DOHH2 (cell line): Measurements from ENCODE around the gene HDHD2.

ENCODE experiments used
- H3F3A ChIP-seq: fragments of 200-600 bp; sonication (generic), shearing (Covaris generic); 2 replicates; pipeline ENCODE4 v1.6.0; 2016; ENCODE audit warnings: antibody characterized with exemption, mild to moderate bottlenecking; ENCODE audit not compliant: control insufficient read depth, insufficient read depth
- H3K27ac ChIP-seq: fragments of 200-600 bp; sonication (generic); 2 replicates; pipeline ENCODE4 v1.5.1; 2014; ENCODE audit warnings: low read depth, mild to moderate bottlenecking, low read length, moderate library complexity
- H3K27me3 ChIP-seq: fragments of 200-600 bp; sonication (generic); 2 replicates; pipeline ENCODE4 v1.6.1; 2014; ENCODE audit warnings: mild to moderate bottlenecking, low read length, mixed read lengths; ENCODE audit not compliant: control insufficient read depth
- H3K36me3 ChIP-seq: fragments of 200-600 bp; sonication (generic); 2 replicates; pipeline ENCODE4 v1.6.1; 2014; ENCODE audit warnings: mild to moderate bottlenecking, low read length, moderate library complexity, mixed read lengths; ENCODE audit not compliant: control insufficient read depth
- H3K4me1 ChIP-seq: fragments of 200-600 bp; sonication (generic); 2 replicates; pipeline ENCODE4 v1.6.1; 2014; ENCODE audit warnings: mild to moderate bottlenecking, low read length, mixed read lengths; ENCODE audit not compliant: control insufficient read depth
- H3K4me2 ChIP-seq: fragments of 200-600 bp; sonication (generic); 2 replicates; pipeline ENCODE4 v1.6.0; 2014; ENCODE audit warnings: mild to moderate bottlenecking, low read length, moderate library complexity
- H3K4me3 ChIP-seq: fragments of 200-600 bp; sonication (generic); 2 replicates; pipeline ENCODE4 v1.5.1; 2014; ENCODE audit warnings: mild to moderate bottlenecking, low read length, mixed read lengths
- H3K79me2 ChIP-seq: fragments of 200-600 bp; sonication (generic); 2 replicates; pipeline ENCODE4 v1.6.1; 2014; ENCODE audit warnings: mild to moderate bottlenecking, low read length, mixed read lengths; ENCODE audit not compliant: control insufficient read depth
- H3K9me2 ChIP-seq: fragments of 200-600 bp; sonication (generic); replicated peaks from 2 replicates; pipeline ENCODE4 v1.6.1; 2014; ENCODE audit warnings: mild to moderate bottlenecking, low read length, mixed read lengths; ENCODE audit not compliant: control insufficient read depth
- H3K9me3 ChIP-seq: fragments of 200-600 bp; sonication (generic); 2 replicates; pipeline ENCODE4 v1.6.1; 2014; ENCODE audit warnings: antibody characterized with exemption, low read length, mixed read lengths; ENCODE audit not compliant: control insufficient read depth, insufficient read depth
- H4K20me1 ChIP-seq: fragments of 200-600 bp; sonication (generic); 2 replicates; pipeline ENCODE4 v1.6.0; 2014; ENCODE audit warnings: low read depth, mild to moderate bottlenecking, antibody characterized with exemption, low read length, moderate library complexity; ENCODE audit not compliant: control insufficient read depth, insufficient read depth
- EZH2phosphoT487 ChIP-seq: fragments of 200-600 bp; sonication (generic); IDR thresholded peaks from 2 replicates; pipeline ENCODE4 v1.6.1; 2017; ENCODE audit warnings: borderline replicate concordance, mild to moderate bottlenecking, antibody characterized with exemption, low read length, moderate library complexity, mixed read lengths
- TF ChIP-seq, protein P1 (sequence below): fragments of 200-600 bp; sonication (generic); IDR thresholded peaks from one replicate; pipeline ENCODE4 v1.5.1; 2014; ENCODE audit warnings: antibody characterized with exemption, mild to moderate bottlenecking, low read depth, low read length; ENCODE audit not compliant: poor library complexity, severe bottlenecking

The HDHD2 gene

GRCh38 chr18:47109720-47110119 is 40.6 kb downstream of the HDHD2 start:
- no peaks in the 10 kb centered on the region for H3K4me1 ChIP-seq
- no peaks in the 10 kb centered on the region for H3K9me3 ChIP-seq
- H3K27me3 ChIP-seq, result no peaks in the 10 kb centered on the region
- H3K4me3 ChIP-seq, result no peak overlapping the region
- no peak overlapping the region for H3K27ac ChIP-seq
- peaks cover 26% of the 10 kb centered on the region for H3K36me3 ChIP-seq
- H3F3A ChIP-seq, result no peaks in the 10 kb centered on the region
- H3K79me2 ChIP-seq, result no peaks in the 10 kb centered on the region
- H3K9me2 ChIP-seq, result no peaks in the 10 kb centered on the region
- H3K4me2 ChIP-seq, result no peak overlapping the region
- H4K20me1 ChIP-seq, result no peaks in the 10 kb centered on the region
- no peak for TF ChIP-seq EZH2phosphoT487
- TF ChIP-seq, protein P1, sequence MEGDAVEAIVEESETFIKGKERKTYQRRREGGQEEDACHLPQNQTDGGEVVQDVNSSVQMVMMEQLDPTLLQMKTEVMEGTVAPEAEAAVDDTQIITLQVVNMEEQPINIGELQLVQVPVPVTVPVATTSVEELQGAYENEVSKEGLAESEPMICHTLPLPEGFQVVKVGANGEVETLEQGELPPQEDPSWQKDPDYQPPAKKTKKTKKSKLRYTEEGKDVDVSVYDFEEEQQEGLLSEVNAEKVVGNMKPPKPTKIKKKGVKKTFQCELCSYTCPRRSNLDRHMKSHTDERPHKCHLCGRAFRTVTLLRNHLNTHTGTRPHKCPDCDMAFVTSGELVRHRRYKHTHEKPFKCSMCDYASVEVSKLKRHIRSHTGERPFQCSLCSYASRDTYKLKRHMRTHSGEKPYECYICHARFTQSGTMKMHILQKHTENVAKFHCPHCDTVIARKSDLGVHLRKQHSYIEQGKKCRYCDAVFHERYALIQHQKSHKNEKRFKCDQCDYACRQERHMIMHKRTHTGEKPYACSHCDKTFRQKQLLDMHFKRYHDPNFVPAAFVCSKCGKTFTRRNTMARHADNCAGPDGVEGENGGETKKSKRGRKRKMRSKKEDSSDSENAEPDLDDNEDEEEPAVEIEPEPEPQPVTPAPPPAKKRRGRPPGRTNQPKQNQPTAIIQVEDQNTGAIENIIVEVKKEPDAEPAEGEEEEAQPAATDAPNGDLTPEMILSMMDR, result no peak

GRCh38 chr18:47108998-47109405 is 41.3 kb downstream of the HDHD2 start:
- H3K9me2 ChIP-seq, result no peaks in the 10 kb centered on the region
- H3K79me2 ChIP-seq, result no peaks in the 10 kb centered on the region
- H3K9me3 ChIP-seq, result no peaks in the 10 kb centered on the region
- no peak overlapping the region for H3K4me2 ChIP-seq
- TF ChIP-seq, protein P1, result no peak
- no peak for TF ChIP-seq EZH2phosphoT487
- H3K36me3 ChIP-seq, result peaks cover 26% of the 10 kb centered on the region
- H3K4me1 ChIP-seq, result no peaks in the 10 kb centered on the region
- H3K27me3 ChIP-seq, result no peaks in the 10 kb centered on the region
- H4K20me1 ChIP-seq, result no peaks in the 10 kb centered on the region
- H3K4me3 ChIP-seq, result no peak overlapping the region
- no peaks in the 10 kb centered on the region for H3F3A ChIP-seq
- H3K27ac ChIP-seq, result no peak overlapping the region

DNA sequence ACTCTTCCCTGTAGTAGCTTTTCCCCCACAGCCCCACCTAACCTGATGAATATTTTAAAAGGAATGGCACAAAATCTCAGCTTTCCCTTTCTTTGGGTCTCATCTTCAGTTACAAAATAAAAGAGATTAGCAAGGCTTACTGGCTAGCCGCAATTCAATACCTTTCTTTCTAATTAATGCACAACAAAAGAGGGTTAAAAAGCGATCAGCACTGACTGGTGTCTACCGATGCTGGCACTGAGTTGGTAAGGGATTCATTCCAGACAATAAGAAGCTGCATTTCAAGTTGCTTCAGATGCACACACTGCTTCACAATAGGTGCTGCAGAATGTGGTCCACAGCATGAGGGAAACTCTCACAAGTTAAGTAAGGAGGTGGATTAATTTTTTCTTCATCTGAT is 41.9 kb downstream of the HDHD2 start:
- Histone ChIP-seq H3K27me3 (no peaks in the 10 kb centered on the region), H3F3A (no peaks in the 10 kb centered on the region), H3K36me3 (peaks cover 23% of the 10 kb centered on the region), H3K9me2 (no peaks in the 10 kb centered on the region), H3K27ac (no peak overlapping the region), H3K9me3 (no peaks in the 10 kb centered on the region), H3K79me2 (no peaks in the 10 kb centered on the region), H3K4me1 (no peaks in the 10 kb centered on the region), H4K20me1 (no peaks in the 10 kb centered on the region), H3K4me2 (no peak overlapping the region), H3K4me3 (no peak overlapping the region)
- TF ChIP-seq, protein P1, result no peak
- TF ChIP-seq EZH2phosphoT487, result no peak
